Uterus (tissue), 2 donors: Measurements from ENCODE around the gene SCYGR1.
"Not testable (repeated sequence)": the region's sequence is repeated elsewhere in the genome, so short reads cannot be mapped to it uniquely, and the experiment has no call there.

Experiments
- POLR2A ChIP-seq, 2 donors: fragments of 450-650 bp; IDR thresholded peaks; one replicate each; pipeline ENCODE4 v1.6.1; 2016; ENCODE audit warnings: antibody characterized with exemption in 2 of 2, mild to moderate bottlenecking in 1 of 2, moderate library complexity in 1 of 2
- TF ChIP-seq, protein P1 (sequence below), 4 experiments: fragments of 200-600 bp in 2 of 4; fragments of 450-650 bp in 2 of 4; sonication (generic) in 2 of 4; IDR thresholded peaks; one replicate each; pipeline ENCODE4 v1.5.1; 2016 to 2019; ENCODE audit warnings: antibody characterized with exemption in 4 of 4, mild to moderate bottlenecking in 2 of 4, moderate library complexity in 1 of 4

DNA sequence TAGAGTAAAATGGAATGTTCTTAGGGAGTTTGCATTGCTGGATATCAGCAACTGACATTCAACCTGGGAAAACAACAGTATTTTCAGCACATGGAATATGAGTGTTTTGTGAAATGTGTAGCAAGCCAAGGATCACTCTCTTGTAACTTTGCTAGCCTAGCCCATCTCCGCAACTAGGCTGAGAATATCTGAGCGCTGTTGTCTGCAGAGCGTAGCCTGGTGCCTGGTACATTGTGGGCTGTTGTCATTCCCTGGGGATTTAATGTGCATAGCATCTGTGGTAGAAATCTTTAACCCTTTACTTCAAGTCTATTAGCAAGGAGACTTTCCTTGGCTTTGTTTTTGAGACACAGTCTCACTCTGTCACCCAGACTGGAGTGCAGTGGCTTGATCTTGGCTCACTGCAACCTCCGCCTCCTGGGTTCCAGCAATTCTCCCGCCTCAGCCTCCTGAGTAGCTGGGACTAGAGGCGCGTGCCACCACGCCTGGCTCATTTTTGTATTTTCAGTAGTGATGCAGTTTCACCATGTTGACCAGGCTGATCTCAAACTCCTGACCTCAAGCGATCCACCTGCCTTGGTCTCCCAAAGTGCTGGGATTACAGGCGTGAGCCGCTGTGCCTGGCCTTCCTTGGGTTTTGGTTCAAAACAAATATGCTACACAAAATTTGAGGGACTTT lies 23.0 kb downstream of the SCYGR1 start:
- TF ChIP-seq, protein P1, sequence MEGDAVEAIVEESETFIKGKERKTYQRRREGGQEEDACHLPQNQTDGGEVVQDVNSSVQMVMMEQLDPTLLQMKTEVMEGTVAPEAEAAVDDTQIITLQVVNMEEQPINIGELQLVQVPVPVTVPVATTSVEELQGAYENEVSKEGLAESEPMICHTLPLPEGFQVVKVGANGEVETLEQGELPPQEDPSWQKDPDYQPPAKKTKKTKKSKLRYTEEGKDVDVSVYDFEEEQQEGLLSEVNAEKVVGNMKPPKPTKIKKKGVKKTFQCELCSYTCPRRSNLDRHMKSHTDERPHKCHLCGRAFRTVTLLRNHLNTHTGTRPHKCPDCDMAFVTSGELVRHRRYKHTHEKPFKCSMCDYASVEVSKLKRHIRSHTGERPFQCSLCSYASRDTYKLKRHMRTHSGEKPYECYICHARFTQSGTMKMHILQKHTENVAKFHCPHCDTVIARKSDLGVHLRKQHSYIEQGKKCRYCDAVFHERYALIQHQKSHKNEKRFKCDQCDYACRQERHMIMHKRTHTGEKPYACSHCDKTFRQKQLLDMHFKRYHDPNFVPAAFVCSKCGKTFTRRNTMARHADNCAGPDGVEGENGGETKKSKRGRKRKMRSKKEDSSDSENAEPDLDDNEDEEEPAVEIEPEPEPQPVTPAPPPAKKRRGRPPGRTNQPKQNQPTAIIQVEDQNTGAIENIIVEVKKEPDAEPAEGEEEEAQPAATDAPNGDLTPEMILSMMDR (IDR thresholded peaks at IDR 0.05), result not testable (repeated sequence)
- TF ChIP-seq POLR2A (IDR thresholded peaks at IDR 0.05), result not testable (repeated sequence)
